ENCODE data around the gene C1QB.

The C1QB gene

DNA sequence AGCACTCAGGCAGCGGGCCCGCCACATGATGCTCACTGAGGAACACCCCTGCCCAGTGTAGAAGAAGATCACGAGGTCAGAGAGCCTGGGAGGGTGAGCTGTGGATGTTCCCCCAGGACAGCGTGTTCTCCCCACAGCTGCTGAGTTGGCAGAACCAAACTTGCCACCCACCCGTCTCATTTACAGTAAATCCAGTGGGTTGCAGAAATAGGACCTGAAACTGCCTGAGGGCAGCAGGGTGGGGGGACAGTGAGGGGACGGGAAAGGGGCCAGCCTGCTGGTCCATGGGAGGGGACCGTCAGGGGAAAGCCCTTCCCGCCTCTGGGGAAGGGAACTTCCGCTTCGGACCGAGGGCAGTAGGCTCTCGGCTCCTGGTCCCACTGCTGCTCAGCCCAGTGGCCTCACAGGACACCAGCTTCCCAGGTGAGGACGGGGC is at the start of gene C1QB:
TSS of gene C1QB (plus strand) at position 356 of the 436 bp plus-strand sequence. CDS start 6,227 bp downstream, outside the sequence.
- DNase-seq, result no peak

GRCh38 chr1:22606161-22606560 is 46.9 kb upstream of the C1QB start:
- no peak for DNase-seq

- no peak for DNase-seq
Measured at GRCh38 chr1:22607154-22607553, 45.9 kb upstream of the C1QB start.

GRCh38 chr1:22608361-22608760 is 44.7 kb upstream of the C1QB start:
- DNase-seq, result no peak

DNA sequence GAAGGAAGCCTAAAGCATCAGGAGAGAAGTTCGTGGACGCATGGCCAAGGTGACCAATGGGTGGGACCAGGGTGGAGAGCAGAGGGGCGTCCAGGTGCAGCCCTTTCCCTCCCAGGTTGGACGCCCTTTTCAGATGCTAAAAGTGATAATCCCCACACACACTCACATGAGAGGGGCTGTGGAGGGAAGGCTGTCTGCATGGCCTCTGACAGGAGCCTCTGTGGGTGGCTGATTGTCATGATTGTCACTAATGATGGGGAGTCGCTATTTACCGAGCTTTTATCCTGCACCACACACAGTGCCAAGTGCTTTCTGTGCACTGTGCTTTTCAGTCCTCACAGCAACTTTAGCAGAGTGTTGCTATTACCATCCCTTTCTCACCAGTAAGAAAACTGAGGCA is 43.7 kb upstream of the C1QB start:
- DNase-seq, result no peak

- DNase-seq, result no peak
Measured at GRCh38 chr1:22611530-22611947, 41.5 kb upstream of the C1QB start.

- DNase-seq, result no peak
Measured at GRCh38 chr1:22612671-22613571, 40.1 kb upstream of the C1QB start.

DNA sequence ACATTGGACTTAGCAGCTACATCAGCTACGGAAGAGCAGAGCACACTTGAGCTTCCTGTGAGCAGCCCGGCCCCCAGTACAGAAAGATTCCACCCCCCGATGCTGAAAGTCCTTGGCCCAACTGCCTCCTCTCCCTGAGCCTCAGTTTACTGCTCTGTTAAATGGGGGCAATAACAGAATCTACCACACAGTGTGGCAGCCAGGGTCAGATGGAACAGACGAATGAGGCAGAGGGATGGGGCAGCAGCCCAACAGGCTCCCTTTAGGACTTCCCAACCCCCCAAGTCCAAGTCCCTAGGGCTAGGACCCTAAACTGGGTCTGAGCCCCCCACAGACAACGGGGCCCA is 39.5 kb upstream of the C1QB start:
- DNase-seq, result no peak

GRCh38 chr1:22613951-22614350 is 39.1 kb upstream of the C1QB start:
- no peak for DNase-seq

DNA sequence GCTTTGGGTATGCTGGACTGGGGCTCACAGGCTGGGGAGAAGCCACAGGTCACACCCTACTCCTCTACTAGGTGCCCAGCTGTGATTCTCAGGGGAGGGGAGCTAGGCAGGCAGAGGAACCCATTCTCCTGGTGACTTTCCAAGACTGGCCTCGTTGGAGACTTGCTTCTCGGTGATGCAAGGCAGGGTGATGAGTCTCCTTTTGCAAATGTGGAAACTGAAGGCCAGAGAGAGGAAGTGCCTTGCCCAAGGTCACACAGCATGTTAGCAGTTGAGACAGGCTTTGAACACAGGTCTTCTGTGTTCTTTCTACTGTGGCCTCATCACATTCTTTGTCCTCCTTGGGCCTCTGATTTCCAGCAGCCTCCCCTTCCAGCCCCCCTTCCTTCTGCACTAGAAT is 37.1 kb upstream of the C1QB start:
- DNase-seq, result no peak

- DNase-seq, result no peak
Measured at GRCh38 chr1:22616571-22616970, 36.5 kb upstream of the C1QB start.

DNA sequence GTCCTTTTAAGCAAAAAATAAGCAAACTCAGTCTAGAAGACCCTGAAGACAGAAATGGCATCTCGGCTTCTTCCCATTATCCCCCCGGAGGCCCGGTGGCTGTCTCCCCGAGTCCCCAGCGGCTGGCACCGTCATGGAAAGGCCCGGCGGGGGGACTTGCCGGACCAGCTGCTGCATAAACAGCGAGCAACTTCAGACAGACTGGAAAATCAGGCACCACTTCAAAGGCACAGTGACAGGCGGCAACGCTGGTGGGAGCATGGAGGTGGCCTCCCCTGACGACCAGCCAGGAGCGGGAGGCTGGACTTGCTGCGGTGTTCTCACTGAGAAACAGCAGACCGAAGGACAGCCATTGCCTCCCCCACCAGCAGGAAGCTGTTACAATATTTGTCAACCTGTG is 35.0 kb upstream of the C1QB start:
- DNase-seq, result no peak

DNA sequence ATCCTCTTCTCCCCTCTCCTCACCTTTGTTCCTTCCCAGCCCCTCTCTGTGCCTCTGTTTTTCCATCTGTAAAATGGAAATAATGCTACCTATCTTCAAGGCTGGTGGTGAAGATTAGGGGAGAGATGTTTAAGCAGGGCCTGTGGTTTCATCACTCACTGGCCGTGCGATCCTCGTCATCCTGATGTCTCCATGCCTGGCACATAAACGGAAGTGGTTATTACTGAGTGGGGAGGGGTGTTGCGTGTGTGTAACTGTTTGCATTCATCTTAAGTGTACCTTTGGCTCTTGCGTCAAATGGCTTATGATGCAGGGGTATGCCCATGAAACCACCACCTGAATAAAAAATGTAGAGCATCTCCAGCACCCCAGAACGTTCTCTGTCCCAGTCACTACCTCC is 33.8 kb upstream of the C1QB start:
- DNase-seq, result no peak

- no peak for DNase-seq
Measured at GRCh38 chr1:22619798-22620197, 33.2 kb upstream of the C1QB start.

DNA sequence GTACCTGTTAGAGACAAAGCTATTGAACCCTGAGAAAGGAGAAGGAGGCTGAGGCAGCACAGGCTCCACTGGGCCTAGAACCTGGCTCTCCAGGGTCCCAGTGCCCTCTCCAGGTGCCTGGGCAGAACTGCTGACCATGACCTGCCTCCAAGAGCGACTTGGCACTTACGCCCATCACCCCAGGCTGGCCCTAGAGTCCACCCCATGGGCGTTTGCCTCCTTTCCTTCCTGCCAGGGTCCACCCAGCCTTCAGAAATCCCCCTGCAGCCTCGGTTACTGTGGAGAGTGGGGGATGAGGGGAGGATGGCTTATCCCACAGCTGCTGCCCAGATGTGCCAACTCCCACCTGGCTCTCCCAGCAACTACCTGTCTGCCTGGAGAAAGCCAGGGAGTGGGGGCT is 31.3 kb upstream of the C1QB start:
- DNase-seq, result no peak

- DNase-seq, result no peak
Measured at GRCh38 chr1:22625262-22625925, 27.6 kb upstream of the C1QB start.

- DNase-seq, result no peak
Measured at GRCh38 chr1:22626237-22627157, 26.5 kb upstream of the C1QB start.

- DNase-seq, result no peak
Measured at GRCh38 chr1:22627331-22627730, 25.7 kb upstream of the C1QB start.

GRCh38 chr1:22628698-22629444 is 24.2 kb upstream of the C1QB start:
- no peak for DNase-seq

GRCh38 chr1:22629886-22630285 is 23.1 kb upstream of the C1QB start:
- DNase-seq, result no peak

GRCh38 chr1:22633697-22634463 is 19.2 kb upstream of the C1QB start:
- DNase-seq, result no peak

GRCh38 chr1:22635436-22635835 is 17.6 kb upstream of the C1QB start:
- DNase-seq, result no peak

Data from activated effector memory CD4-positive, alpha-beta T cell treated with Interleukin-2 at 50 U/mL for 16 hours (primary cell).